Measurements from ENCODE around the gene PTPRJ. TPM values are rescaled to one million over a fixed set of nuclear protein-coding genes. Genes with fewer than 3 reads are reported as not detected.

Gene PTPRJ
- total RNA-seq, 1 donor from 2014 or later = 98.5 TPM

DNA sequence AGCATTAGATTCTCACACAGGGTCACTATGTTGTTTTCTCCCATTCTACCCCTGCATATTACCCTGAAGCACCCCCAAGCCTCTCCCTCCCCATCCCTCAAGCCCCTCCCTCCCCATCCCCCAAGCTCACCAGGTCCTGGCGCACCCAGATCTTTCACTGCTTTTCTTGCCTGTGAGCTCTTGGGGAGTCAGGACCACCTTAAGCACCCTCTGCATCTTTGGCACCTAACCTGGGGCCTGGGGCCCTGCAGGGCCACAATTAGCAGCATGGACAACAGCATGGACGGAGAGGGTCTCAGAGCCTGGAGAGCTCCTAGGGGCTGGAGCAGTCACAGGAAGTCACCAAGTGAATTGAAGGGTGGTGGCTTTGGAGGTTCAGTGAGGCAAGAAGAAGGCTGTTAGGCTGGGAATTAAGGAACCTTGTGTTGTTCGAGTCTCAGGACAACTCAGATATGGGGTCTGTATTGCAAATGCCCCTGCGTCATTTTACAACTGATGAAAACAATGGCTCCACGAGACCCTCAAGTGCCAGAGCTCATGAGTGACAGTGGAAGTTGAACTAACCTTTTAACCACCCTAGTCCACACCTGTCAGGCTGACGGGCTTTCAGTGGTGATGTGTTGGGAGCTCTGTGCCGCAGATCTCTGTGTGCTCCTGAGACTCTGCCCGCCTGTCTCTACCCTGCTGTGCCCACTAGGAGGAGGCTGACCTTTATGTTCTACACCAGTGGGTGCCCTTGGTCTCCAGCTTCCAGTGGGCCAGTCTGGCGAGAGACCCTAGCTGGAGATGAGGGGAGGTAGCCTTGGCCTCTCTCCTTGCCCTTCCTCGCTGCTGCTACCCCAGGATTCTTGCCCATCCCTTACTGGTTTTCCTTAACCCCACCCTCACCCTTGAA lies 125.0 kb downstream of the PTPRJ start:
- intact Hi-C loops (cut with micrococcal nuclease) = loop anchor here (10.0 kb wide), 1 partner anchor 461 kb away; the partner anchor contains the start of gene MTCH2

DNA sequence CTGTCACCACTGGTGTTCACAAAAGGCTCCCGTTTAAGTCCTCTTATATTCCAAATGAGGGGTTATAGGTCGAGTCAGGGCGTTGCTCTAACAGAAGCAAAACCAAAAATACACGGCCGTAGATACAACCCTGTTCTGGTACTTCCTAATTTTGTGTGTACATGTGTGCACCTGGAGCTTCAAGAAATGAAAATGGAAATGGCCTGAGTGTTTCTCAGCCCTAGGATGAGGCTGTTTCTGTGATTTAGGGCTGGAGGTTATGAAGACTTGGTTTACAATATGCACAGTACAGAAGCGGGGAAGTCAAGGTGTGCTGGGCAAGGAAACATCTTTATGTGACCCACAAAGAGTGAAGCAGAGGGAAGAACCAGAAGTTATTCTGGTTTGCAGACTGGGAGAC lies 125.8 kb downstream of the PTPRJ start:
- intact Hi-C loops (cut with micrococcal nuclease) = loop anchor here (10.0 kb wide), 1 partner anchor 461 kb away; the partner anchor contains the start of gene MTCH2

DNA sequence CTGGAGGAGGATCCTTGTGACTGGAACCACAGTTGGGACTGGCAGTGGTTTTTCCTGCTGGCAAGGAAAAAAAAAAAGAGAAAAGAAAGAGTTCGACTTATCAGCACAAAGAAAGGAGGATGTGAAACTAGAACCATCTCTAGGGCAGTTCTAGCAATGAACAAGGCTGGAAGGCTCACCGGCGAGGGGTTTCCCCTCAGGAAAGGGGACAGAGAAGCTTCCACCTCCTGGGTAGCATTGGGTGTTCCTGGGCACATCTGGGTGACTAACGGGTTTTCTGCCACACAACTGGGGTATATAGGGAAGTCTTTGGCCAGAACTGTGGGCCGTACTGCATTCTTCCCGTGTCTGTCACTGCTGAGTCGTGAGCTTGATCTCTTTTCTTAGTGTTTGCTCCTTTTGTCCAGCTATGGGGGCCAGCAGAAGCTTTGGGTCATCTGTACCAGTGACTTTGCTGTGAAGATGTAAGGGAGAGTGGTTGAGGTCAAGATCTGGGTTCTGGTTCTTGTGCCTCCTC lies 126.9 kb downstream of the PTPRJ start:
- intact Hi-C loops (cut with micrococcal nuclease) = loop anchor here (10.0 kb wide), 1 partner anchor 462 kb away; the partner anchor contains the start of gene MTCH2

DNA sequence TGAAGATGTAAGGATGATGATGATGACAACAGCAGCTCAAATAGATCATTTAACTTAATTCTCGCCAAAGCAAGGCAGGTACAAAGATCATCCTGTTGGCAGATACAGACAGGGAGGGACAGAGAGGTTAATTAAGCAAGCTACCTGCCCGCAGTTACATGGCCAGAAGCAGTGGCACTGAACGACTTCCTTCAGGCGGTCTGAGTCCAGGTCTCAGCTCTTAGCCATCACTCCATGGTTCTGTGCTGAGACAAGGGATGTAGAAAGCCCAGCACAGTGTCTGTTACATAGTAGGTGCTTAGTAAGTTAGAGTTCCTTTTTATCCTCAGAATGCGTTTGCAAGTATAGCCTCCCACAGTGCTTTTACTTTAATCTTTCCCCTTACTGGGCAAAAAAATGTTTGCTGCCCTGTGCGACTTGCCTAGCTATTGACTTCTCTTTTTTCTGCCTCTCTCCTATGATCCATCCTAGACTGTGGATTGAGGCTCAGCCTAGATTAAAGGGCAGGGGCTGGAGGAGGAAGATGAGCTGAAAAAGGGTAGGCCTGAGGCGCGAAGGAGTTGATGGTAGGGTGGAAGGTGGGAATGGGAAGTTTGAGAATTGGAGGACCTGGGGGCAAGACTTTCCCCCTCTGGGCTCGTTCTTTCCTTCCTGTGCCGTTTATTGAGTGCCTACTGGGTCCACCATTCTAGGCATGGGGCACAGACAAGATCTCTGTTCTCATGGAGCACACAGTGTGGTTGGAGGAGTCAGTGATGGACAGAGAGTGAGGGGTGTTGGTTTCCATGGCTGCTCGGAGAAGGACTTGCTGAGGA lies 128.1 kb downstream of the PTPRJ start:
- intact Hi-C loops (cut with micrococcal nuclease) = loop anchor here (1.0 to 10.0 kb wide), 8 partner anchors 53 to 464 kb away; partner anchors contain the start of genes FNBP4 and MTCH2

DNA sequence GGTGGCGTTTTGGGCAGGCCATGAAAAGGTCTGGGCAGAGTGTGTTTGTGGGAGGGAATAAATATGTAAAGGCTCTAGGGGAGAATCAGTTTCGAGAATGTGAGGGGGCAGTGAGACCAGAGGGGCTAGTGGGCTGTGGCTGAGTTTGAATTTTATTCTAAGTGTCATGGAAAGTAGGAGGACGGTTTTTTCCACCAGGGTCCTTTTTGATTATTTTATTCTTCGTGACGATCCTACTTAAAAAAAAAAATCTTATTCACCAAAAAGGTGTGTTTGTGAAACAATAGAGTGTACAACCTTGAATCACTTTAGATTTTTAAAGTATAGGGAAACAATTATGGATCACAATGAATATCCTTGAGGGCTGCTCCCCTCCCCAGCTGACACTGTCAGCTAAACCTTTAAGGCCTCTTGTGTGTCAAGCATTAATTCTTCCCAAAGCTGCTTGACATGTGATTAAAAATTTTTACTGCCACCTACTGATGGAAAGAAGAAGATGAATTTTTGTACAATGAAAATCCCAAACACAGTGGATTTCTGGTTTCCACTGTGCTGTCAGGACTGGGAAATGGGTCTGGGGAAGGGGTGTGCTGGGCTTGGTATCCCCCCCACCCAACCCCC lies 128.8 kb downstream of the PTPRJ start:
- intact Hi-C loops (cut with micrococcal nuclease) = loop anchor here (1.0 to 10.0 kb wide), 8 partner anchors 54 to 464 kb away; partner anchors contain the start of genes FNBP4 and MTCH2

DNA sequence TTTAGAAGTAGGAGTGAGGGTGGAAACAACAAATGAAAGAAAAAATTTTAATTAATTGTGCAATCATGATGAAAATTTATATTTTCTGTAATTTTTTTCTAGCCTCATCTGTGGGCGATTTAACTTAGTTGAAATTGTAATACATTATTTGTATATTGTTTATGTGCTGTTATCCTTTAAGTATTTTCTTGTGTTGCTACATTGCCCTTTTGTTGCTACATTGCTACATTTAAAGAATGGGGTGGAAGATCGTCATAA lies 130.1 kb downstream of the PTPRJ start:
- intact Hi-C loops (cut with micrococcal nuclease) = loop anchor here (1.0 to 2.0 kb wide), 3 partner anchors 146 to 262 kb away; partner anchors contain the start of gene NUP160

DNA sequence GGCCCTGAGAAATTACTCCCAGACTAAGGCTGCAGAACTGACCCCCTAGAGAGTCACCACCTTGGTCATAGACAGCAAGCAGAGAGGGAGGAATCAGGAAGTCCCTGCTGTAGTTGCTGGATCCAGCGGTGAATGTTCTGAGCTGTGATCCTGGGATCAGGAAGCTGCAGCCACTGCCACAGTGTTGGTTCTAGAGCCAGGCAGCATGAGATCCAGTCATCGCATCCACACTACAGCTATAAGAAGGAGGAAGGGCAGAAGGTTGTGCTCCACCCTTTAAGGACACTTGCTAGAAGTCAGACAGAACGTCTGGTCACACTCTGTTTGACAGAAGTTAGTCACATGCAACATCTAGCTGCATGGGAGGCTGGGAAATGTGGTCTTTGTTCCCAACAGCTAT lies 131.5 kb downstream of the PTPRJ start:
- intact Hi-C loops (cut with micrococcal nuclease) = loop anchor here (2.0 kb wide), 1 partner anchor 263 kb away; the partner anchor contains the start of gene NUP160

DNA sequence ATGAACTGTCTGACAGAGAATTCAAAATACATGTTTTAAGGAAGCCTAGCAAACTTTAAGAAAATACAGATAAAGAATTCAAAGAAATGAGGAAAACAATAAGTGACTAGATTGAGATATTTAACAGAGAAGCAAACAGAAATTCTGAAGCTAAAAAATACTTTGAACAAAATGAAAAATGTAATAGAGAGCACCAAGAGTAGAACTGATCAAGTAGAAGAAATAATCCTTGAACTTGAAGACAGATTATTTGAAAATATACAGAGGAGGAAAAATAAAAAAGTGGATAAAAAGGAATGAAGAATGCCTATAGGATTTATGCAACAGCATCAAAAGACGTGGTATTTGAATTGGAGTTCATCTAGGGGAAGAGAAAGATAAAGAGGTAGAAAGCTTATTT lies 134.4 kb downstream of the PTPRJ start:
- intact Hi-C loops (cut with micrococcal nuclease) = no loop called here

DNA sequence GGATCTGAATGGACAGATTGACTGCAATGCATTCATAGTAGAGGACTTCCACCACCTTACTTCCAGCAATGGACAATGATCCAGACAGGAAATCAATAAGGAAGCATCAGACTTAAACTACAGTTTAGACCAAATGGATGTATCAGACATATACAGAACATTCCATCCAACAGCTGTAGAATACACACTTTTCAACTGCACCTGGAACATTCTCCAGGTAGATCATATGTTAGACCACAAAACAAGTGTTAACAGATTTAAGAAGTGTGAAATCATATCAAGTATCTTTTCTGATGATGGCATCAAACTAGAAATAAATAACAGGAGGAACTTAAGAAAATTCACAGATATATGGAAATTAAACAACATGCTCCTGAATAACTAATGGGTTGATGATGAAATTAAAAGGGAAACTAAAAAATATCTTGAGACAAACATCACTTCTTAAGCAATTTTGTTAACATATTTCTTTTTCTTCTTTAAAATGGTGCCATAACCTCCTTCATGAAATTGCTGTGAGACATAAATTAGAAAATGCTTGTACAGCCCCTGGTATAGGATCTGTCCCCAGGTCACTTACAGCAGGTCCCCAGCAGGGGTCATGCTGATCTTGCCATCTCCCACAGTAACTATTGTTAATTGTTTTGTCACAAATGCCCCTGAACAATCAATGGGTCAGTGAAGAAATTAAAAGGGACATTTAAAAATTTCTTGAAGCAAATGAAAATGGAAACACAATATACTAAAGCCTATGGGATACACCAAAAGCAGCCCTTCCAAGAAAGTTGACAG lies 136.3 kb downstream of the PTPRJ start:
- intact Hi-C loops (cut with micrococcal nuclease) = loop anchor here (2.0 kb wide), 1 partner anchor 192 kb away; no protein-coding TSS in a partner anchor

DNA sequence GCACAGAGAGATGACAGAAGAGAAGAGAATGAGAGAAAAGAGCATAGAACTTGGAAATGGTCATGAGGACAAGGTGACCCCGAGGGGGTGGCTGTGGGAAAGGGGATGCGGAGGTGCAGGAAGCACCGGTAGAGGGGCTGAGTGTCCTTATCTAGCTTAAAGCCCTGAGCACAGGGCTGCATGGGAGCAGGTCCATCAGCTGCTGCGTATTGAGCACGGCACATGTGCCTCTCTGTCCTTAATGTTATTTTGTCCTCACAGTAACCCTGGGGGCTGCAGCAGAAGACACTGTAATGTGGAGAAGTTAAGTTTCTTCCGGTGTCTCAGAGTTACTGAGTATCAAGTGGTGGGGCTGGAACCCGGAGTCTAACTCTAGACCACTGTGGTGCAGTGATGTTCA lies 141.9 kb downstream of the PTPRJ start:
- intact Hi-C loops (cut with micrococcal nuclease) = no loop called here

DNA sequence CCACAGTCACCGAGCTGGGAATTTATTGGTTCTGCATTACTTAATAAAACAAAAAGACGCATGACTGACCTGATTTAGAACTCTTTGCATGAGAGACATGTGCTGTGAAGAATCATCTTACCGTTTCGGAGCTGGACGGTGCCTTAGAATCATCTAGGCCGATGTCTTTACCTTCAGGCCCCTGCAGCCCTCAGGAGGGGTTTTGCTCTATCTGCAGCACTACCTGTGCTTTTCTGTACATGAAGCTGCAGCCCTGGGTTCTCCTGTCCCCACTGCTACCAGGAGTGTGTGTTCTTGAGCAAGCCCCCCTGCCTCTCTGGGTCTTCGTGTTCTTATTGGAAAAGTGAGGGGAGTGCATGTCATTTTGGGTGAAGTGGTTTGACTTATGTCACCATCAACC lies 142.3 kb downstream of the PTPRJ start:
- intact Hi-C loops (cut with micrococcal nuclease) = no loop called here

DNA sequence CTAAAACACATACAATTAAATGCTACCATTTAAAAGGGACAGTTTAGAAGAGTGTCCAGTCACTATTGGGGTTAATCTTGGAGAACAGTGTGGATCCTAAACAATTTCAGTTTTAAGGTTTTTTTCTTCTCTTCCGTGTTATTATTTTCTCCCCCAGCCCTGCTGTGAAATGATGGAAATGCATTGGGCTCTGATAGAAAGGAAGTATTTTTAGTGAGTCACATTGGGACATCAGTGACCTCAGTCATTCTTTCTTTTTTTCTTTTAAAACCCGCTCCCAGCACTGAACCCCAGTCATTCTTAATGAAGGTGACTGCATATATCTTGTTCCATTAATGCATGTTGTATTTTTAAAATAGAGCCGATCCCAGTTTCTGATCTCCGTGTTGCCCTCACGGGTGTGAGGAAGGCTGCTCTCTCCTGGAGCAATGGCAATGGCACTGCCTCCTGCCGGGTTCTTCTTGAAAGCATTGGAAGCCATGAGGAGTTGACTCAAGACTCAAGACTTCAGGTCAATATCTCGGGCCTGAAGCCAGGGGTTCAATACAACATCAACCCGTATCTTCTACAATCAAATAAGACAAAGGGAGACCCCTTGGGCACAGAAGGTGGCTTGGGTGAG lies 143.0 kb downstream of the PTPRJ start:
- intact Hi-C loops (cut with micrococcal nuclease) = no loop called here

DNA sequence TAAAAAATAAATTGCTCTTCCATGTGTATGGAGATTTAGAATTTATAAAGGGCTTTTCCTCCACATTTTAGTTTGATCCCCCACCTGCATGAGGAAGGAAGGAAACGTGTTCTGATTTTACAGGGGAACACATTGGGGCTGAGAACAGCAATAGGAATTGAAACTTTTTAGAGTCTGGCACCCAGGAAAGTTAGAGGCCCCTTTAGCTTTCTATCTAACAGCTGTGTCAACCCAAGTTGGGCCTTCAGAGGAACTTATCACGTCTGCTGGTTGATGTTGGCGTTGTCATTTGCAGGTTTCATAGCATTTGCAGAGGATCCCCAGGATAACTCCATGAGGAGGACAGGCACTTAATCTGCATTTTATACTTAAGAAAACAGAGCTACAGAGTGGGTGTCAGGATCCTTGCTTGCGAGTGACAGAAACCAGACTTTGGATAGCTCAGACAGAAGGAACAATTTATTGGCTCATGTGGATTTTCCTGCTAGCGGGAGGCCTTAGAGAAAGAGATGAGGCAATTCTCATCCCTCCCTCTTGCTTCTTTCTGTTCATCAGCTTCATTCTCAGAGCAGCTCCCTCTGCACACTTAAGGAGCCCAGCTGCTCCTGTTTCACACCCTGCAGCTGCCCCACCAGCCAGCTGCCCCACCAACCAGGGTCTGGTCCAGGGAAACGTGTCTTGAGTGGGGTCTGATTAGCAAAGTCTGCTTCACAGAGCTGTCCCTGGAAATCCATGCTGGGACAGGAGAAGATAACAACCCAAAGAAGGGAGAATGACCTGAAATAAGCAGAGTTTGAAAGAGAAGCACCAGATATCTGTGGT lies 143.8 kb downstream of the PTPRJ start:
- intact Hi-C loops (cut with micrococcal nuclease) = no loop called here

DNA sequence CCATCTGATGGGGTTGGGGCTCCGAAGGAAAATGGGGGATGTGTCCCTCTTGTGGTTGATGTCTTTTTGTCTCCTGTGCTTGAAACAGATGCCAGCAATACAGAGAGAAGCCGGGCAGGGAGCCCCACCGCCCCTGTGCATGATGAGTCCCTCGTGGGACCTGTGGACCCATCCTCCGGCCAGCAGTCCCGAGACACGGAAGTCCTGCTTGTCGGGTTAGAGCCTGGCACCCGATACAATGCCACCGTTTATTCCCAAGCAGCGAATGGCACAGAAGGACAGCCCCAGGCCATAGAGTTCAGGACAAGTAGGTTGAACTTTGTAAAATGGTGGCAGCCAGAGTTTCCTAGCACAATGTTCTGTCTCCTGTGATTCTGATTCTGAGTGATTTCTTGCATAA lies 144.5 kb downstream of the PTPRJ start:
- intact Hi-C loops (cut with micrococcal nuclease) = no loop called here

DNA sequence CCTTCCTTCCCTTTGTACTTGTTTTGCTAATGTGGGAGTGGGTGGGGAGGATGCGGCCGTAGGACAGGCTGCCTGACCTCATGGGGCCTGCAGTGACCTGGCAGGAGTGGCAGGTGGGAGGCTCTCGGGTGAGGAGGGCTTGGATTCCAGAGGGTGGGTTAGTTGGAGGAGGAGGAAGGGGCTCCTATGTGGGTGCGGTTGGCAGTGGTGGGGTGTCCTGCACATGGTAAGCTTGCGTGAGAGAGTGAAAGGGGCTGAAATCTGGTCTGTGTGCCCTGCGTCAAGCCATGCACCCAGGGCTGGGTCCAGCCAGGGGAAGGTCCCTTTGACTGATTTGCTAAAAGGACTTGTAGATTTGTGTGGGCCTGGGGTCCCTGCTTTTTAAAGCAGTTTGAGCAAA lies 145.5 kb downstream of the PTPRJ start:
- intact Hi-C loops (cut with micrococcal nuclease) = no loop called here

DNA sequence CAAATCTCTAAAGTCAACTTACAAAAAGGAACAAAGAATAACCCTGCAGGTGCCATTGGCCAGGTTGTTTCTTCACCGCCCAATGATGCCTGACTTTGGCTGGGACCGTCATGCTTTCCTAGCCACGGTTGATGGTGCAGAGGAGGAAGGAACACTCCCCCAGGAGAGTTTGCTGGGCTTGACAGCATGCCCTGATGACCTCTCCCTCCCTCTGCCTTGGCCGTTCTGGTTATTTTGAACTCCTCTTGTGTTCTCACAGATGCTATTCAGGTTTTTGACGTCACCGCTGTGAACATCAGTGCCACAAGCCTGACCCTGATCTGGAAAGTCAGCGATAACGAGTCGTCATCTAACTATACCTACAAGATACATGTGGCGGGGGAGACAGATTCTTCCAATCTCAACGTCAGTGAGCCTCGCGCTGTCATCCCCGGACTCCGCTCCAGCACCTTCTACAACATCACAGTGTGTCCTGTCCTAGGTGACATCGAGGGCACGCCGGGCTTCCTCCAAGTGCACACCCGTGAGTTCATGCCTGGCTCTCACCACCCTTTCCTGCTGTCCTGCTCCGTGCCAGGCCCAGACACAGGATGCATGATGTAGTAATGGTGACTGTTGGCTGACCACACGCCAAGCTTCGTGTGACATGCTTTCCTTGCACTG lies 147.3 kb downstream of the PTPRJ start:
- intact Hi-C loops (cut with micrococcal nuclease) = no loop called here

DNA sequence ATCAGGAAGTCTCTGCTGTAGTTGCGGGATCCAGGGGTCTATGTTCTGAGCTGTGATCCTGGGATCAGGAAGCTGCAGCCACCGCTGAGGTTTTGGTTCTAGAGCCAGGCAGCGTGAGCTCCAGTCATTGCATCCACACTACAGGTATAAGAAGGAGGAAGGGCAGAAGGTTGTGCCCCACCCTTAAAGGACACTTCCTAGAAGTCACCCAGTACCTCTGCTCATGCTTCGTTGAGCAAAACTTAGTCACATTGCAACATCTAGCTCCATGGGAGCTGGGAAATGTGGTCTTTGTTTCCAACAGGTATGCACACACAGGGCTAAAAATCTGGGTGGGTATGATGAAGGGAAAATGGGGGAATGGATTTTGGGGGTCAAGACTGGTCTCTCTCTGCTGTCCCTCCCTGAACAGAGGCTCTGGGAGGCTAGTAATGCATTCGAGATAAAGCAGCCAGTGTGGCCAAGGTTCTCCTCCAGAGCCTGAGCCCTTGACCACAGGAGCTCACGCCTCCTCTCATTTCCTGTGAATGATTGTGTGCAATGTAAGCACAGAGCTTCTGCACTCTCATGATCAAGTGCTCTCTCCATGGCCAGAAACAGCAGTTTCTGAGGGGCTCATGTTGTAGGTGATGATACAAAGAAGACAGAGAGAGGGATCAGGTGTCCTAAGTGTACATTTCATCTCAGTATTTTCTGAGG lies 149.5 kb downstream of the PTPRJ start:
- intact Hi-C loops (cut with micrococcal nuclease) = no loop called here
